NCI-H69 (cell line): ENCODE measurements around the gene GSK3B.
"Not testable (repeated sequence)": the region's sequence is repeated elsewhere in the genome, so short reads cannot be mapped to it uniquely, and the experiment has no call there.

Experiments
- DNase-seq: peaks from one replicate; lab custom pipeline; 2025; lab: John Stamatoyannopoulos, UW

The GSK3B gene

DNA sequence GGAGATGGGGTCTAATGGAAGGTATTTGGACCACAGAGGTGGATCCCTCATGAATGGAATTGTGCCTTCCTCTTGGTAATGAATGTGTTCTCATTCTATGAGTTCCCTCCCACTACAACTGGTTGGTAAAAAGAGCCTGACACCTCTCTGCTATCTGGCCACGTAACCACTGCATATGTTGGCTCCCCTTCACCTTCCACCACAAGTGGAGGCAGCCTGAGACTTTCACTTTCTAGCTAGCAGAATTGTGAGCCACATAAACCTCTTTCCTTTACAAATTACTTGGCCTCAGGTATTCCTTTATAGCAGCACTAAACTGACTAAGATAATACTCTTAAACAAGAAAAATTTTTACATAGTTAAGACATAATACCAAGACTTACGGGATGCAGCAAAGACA, 157.0 kb downstream of the GSK3B start:
- peak; percentile 0 for DNase-seq

DNA sequence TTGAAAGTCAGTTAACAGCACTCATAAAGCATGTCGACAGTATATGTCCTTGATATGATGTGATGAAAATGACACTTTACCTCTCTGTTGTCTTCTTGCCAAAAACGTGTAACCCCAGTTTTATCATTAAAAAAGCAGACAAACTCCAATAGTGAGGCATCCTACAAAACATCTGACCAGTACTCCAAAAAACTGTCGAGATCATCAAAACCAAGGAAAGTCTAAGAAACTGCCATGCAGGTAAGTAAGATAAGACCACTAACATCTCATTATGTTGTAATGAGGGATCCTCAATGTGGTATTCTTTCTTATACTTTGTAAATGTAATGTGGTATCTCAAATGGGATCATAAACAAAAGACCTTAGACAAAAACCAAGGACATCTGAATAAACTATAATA, 160.0 kb downstream of the GSK3B start:
- no peak for DNase-seq

GRCh38 chr3:119933207-119933606, 161.0 kb downstream of the GSK3B start:
- no peak for DNase-seq

DNA sequence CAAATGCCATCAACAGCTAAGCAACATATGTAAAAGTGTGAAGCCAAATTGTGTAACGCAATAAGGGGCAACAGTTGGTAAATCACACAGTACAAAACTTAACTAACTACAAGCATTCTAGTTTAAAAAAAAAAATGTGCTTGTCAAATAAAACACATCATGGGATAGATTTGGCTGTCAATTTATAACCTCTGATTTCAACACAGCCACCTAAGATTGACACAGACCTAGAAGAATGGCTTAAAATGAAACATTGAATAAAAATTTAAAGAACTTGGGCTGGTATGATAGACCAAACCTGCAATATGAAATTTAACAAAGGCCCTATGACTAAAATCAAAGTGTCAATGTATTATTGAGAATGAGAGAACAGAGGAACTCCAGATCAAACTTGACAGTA, 164.0 kb downstream of the GSK3B start:
- DNase-seq, result no peak

GRCh38 chr3:119927190-119927589, 167.1 kb downstream of the GSK3B start:
- DNase-seq, result no peak

DNA sequence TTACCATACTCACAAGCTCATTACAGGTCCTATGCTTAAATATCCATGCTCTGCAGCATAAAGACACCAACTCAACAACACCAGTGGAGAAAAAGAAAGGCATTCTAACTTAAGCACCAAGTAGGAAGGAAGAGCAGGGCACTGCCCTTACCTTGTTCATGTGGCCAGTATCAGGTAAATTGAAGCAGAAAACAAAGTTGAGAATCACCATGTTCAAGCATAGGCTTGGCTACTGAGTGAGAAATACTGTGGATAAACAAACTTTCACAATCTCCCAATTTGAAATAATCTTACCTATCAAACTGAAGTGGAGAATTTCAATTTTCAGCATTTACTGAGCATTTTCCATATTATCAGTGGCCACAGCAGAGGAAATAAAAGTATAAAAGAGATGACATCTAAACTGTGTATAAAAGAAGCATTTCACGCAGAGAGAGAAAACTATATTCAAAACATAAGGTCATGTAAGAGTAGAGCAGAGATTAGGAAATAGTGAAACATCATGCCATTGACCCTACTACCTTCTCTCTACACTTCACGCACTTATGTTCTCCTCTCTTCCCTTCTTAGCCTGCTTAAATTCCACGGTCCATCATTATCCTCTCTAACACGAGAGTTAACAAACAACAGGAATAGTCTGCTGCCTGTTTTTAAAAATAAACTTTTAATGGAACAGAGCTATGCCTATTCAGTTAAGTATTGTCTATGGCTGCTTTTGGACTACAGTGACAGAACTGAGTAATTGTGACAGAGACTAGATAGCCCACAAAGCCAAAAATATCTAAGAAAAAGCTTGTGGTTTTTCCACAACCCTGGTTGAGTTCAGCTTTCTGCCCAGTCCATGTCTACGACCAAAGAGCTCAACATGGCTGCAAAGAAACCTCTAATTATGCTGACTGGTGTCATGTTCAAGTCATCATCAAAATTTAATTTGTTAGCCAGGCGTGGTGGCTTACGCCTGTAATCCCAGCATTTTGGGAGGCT, 169.8 kb downstream of the GSK3B start:
- no peak for DNase-seq

DNA sequence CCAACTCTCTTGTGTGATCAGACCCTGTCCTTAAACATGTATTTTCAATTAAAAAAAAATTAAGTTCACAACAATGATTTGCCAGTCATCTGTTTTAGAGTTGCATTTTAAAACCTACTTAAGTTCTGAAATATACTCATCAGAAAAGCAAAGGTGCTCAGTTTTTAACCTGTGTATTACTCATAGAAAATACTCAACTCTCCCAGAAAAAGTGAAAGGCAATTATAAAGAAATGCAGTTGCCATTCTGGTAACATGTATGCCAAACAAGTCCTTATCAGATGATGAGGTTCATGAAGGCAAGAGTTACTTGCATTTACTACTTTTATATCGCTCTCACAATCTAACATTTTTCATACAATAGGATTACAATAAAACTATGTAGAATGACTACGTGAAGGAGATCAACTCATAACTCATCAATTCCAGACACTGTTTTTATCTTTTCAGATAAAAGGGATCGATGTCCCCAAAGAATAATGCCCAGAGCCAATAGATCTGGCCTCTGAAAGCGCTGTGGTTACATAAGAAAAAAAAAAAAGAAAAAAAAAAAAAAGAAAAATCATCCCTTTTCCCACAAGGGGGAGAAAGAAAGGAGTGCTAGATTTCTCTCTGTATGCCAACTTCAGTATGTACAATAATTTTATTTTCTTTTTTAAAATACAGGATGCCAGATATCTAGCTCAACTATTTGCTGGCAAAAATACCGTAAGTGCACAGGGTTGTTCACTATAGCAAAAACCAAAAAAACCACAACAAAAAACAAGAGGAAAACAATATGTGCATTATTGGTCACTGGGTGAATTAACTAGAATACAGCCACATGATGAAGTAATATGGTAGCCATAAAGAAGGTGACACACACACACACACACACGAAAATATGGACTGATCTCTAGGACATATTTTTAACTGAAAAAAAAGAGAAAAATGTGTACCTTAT, 175.0 kb downstream of the GSK3B start:
- no peak for DNase-seq

- no peak for DNase-seq
These were observed 181.2 kb downstream of the GSK3B start for GRCh38 chr3:119913021-119913420.

DNA sequence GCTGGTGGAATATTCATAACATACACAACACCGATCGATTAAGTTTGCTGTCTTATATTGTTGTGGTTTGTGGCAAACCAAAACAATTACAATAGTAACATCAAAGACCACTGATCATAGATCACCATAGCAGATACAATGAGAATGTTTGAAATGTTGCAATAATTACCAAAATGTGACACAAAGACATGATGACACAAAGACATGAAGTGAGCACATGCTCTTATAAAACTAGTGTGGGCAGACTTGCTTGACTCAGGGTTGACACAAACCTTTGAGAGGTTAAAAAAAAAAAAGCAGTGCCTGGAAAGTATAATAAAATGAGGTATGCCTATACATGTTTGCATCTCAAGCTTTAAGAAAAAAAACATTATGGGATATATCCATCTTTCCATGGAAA, 182.0 kb downstream of the GSK3B start:
- DNase-seq, result no peak

- DNase-seq, result no peak
These were observed 182.5 kb downstream of the GSK3B start for GRCh38 chr3:119911748-119912147.

GRCh38 chr3:119902061-119902460, 192.2 kb downstream of the GSK3B start:
- DNase-seq, result no peak

GRCh38 chr3:119901148-119901547, 193.1 kb downstream of the GSK3B start:
- no peak for DNase-seq

DNA sequence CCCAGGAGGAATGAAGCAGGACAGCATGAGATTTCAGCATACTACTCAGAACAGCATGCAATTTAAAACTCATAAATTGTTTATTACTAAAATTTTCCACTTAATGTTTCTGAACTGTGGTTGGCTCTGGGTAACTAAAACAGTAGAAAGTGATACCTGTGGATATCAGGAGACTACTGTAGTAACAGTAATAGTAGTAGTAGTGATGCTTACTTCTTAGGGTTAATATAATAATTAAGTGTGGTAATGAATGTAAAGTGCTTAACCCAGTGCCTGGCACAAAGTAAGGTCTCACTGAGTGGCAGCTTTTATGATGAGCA, 195.1 kb downstream of the GSK3B start:
- no peak for DNase-seq

DNA sequence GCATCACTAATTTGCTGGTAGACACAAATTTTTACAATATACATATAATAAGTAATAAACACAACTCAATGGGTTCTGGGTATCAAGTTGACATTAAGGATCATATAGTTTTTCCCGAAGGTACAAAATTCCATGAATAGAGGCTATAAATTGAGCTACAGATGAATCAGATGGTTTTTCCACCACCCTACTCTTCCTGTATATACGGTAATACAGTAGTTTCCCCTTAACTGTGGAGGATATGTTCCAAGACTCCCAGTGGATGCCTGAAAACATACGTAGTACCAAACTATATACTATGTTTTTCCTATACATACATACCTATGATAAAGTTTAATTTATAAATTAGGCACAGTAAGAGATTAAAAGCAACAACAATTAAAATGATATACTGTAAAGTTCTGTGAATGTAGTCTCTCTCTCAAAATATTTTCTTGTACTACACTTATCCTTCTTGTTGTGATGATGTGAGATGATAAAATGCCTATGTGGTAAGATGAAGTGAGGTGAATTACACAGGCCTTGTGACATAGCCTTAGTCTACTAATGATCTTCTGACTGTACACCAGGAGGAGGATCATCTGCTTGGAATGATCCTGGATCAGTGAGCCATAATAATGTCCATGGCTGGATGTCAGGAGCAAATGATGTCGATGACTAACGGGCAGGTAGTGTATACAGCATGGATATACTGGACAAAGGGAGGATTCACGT, 195.6 kb downstream of the GSK3B start:
- no peak for DNase-seq

DNA sequence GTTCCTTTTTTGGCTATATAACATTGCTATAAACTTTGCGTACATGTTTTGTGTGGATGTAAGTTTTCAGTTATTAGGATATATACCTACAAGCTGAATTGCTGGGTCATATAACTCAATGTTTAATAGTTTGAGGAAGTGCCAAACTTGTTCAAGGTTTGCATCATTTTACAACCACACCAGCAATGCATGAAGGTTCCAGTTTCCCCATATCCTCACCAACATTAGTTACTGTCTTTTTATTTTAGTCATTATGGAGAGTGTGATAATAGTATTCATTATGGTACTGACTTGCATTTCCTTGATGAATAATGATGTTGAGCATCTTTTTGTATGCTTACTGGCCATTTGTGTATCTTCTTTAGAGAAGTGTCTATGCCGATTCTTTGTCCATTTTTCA, 200.1 kb downstream of the GSK3B start:
- DNase-seq, result no peak

- no peak for DNase-seq
These were observed 200.5 kb downstream of the GSK3B start for GRCh38 chr3:119893769-119894168.

DNA sequence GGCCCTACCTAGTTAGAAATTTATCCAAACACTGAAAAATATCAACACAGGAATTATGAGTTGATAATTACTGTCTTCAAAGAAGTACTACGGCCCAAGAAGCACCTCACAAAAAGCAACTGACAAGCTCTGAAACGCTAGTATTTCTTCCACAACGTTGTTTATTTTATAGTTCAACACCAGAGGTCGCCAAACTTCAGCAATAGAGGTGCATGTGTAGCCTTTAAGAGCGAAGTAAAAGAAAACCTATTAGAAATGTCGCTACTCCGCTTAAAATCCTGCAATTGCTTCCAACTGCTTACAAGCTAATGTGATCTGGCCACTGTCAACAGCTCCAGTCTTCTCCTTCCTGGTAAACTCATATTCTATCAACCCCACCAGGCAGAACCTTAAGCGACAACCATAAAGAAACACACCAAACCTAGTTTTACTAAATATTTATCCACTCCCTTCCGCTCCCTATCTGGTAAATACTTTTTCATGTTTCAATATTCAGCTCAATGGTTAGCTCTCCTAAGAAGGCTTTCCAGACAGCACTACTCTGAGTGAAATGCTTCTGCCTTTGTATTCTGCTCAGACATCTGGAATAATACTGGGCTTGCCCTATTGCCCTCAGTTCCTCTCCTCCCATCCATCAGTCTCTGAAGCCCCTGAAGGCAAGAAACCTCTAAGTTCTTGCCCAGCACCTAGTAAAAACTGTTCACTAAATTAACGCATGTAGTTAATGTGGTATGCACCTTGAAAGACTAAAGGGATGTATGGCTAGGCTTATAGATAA, 202.1 kb downstream of the GSK3B start:
- DNase-seq, result peak; percentile 55

- DNase-seq, result not testable (repeated sequence)
These were observed 205.6 kb downstream of the GSK3B start for GRCh38 chr3:119888681-119889080.

GRCh38 chr3:119885746-119886530, 208.3 kb downstream of the GSK3B start:
- no peak for DNase-seq

DNA sequence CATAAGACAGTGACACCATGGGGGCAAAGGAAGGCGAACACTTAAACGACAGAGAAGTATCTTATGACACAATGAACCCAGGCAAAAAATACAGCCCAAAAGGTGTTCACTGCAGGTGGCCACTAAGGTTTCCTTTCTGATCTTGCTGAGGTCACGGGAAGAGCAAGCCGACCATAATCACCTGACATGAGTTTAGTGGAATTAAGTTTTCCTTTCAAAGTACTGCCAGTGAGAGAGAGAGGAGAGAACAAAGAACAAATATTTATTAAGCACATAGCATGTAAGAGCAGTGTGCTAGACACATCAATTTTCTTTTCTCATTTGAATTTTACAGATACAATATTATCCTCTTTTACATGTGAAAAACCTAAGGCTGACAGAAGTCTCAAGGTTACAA, 210.1 kb downstream of the GSK3B start:
- no peak for DNase-seq
